A549 treated with ZK216348 at 1 μM for 4 hours (cell line): ENCODE measurements around the gene KRT8. TPM values are rescaled to one million over a fixed set of nuclear protein-coding genes. Genes with fewer than 3 reads are reported as not detected.

ENCODE experiments used
- total RNA-seq: library from RNA; stranded (reverse); fragments of 200-300 nt; extraction: Qiagen RNA extraction; gene quantifications from 5 replicates; pipeline ENCODE4 v1.2.3, GENCODE V29; 2022; ENCODE audit warnings: low read depth

KRT8 gene
- 3,219 to 4,452 TPM (median 4,030 TPM) in 5 replicates for total RNA-seq

GRCh38 chr12:52904509-52905300 lies at the start of gene KRT8:
KRT8 (minus strand) TSS chr12:52905076; CDS start chr12:52904981, 95 bp downstream.

GRCh38 chr12:52848661-52849255 lies 56.1 kb downstream of the KRT8 start, which contains the start of gene KRT78:
KRT78 (minus strand) TSS chr12:52848994; CDS start chr12:52848930, 64 bp downstream.

Other genes with a start within 250 kb of the KRT8 start
- not detected in 5 replicates for gene KRT1, start 224.7 kb downstream of the KRT8 start, total RNA-seq
- gene KRT77, start 201.6 kb downstream of the KRT8 start, total RNA-seq = not detected in 5 replicates
- not detected in 5 replicates for gene KRT76, start 127.7 kb downstream of the KRT8 start, total RNA-seq
- gene KRT3, start 109.0 kb downstream of the KRT8 start, total RNA-seq = 0.09 TPM in 1 of 5 replicates, not detected in the others
- 1.7 to 4.0 TPM (median 2.7 TPM) in 5 replicates for gene KRT4, start 91.0 kb downstream of the KRT8 start, total RNA-seq
- 0.09 TPM in 1 of 5 replicates, not detected in the others for gene KRT79, start 70.8 kb downstream of the KRT8 start, total RNA-seq
- 0.24 TPM in 1 of 5 replicates, not detected in the others for gene KRT78, start 56.1 kb downstream of the KRT8 start, total RNA-seq
- gene KRT18, start 44.0 kb upstream of the KRT8 start, total RNA-seq = 2,322 to 2,859 TPM (median 2,818 TPM) in 5 replicates
- gene EIF4B, start 101.4 kb upstream of the KRT8 start, total RNA-seq = 266 to 393 TPM (median 311 TPM) in 5 replicates
- 26.9 to 52.9 TPM (median 44.2 TPM) in 5 replicates for gene TNS2, start 145.0 kb upstream of the KRT8 start, total RNA-seq
- 25.6 to 40.9 TPM (median 38.3 TPM) in 5 replicates for gene SPRYD3, start 174.3 kb upstream of the KRT8 start, total RNA-seq
- gene IGFBP6, start 192.6 kb upstream of the KRT8 start, total RNA-seq = 122 to 254 TPM (median 227 TPM) in 5 replicates
- gene SOAT2, start 198.4 kb upstream of the KRT8 start, total RNA-seq = 0.14 to 0.75 TPM (median 0.23 TPM) in 5 replicates